ENCODE results near the gene TCIRG1. TPM values are rescaled to one million over a fixed set of nuclear protein-coding genes. Genes with fewer than 3 reads are reported as not detected.

Gene TCIRG1
- polyA plus RNA-seq, 1 experiment: 26.5 TPM

DNA sequence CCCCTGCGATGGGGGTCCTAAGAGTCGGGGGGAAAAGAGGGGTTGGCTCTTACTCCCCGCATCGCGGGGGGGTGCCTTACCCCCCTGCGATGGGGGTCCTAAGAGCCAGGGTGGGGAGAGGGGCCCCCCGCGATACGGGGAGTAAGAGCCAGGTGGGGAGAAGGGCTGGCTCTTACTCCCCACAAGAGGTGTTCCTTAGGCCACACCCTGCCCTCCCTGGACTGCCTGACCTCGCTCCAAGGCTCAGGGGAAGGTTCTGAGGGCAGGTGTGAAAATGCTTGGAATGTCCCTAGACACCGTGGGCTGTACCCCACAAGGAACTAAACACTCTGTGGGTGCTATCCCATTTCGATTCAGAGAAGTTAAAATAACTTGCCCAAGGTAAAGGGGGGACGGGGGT, 42.8 kb upstream of the TCIRG1 start:
- POLR2A ChIA-PET: no interaction called here
- Histone ChIP-seq H3K9me3 (ENCODE audit: control insufficient read depth, insufficient read depth, low read length) (peaks cover 5% of the 10 kb centered on the region; the same call in 1 of the 2 replicates), H3K27me3 (ENCODE audit: control insufficient read depth, insufficient read depth, low read length) (peaks cover 3% of the 10 kb centered on the region), H3K4me3 (ENCODE audit: low read depth, low read length) (no peak overlapping the region), H3K27ac (ENCODE audit: low read depth, low read length) (no peak overlapping the region)
- TF ChIP-seq, protein P1, sequence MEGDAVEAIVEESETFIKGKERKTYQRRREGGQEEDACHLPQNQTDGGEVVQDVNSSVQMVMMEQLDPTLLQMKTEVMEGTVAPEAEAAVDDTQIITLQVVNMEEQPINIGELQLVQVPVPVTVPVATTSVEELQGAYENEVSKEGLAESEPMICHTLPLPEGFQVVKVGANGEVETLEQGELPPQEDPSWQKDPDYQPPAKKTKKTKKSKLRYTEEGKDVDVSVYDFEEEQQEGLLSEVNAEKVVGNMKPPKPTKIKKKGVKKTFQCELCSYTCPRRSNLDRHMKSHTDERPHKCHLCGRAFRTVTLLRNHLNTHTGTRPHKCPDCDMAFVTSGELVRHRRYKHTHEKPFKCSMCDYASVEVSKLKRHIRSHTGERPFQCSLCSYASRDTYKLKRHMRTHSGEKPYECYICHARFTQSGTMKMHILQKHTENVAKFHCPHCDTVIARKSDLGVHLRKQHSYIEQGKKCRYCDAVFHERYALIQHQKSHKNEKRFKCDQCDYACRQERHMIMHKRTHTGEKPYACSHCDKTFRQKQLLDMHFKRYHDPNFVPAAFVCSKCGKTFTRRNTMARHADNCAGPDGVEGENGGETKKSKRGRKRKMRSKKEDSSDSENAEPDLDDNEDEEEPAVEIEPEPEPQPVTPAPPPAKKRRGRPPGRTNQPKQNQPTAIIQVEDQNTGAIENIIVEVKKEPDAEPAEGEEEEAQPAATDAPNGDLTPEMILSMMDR (IDR thresholded peaks at IDR 0.05; ENCODE audit: low read depth, low read length): no peak
- CTCF ChIA-PET: no interaction called here
- DNase-seq (ENCODE audit: low read depth, low spot score): no peak

DNA sequence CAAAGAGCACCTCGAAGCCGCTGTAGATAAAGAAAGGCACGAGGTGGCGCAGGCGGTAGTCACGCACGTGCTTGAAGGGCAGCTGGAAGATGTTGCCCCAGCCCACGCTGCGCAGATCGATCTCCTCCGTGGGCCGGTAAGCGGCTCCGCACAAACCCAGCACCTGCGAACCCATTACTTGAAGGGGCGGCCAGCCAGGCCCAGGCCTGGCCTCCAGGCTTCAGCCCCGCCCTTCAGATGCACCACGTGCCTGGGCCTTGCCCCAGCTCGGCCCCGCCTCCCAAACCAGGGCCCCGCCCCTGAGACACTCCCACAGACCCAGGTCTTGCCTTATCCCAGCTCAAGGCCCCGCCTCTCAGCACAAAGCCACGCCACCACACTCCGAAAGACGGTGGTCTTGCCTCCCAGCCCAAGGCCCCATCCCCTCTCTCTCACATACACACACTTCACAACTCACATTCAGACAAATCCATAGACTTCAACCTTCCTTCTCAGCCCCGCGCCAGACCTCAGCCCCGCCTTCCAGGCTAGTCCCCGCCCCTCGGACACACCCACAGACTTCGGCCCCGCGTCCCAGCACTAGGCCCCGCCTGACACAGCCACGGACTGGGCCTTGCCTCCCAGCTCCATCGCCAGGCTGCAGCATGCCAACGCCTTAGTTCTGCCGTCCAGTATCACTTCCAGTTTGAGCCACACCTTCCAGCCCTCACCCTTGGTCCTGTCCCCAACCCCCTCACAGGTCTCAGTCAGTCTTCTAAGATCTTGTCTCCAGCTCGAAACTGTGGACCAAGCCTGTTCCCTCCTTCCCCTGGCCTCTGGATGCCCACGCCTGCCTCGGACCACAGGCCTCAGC, 42.0 kb upstream of the TCIRG1 start:
- TF ChIP-seq, protein P1 (IDR thresholded peaks at IDR 0.05; ENCODE audit: low read depth, low read length): no peak
- no peak overlapping the region for H3K4me3 ChIP-seq (ENCODE audit: low read depth, low read length)
- CTCF ChIA-PET: no interaction called here

DNA sequence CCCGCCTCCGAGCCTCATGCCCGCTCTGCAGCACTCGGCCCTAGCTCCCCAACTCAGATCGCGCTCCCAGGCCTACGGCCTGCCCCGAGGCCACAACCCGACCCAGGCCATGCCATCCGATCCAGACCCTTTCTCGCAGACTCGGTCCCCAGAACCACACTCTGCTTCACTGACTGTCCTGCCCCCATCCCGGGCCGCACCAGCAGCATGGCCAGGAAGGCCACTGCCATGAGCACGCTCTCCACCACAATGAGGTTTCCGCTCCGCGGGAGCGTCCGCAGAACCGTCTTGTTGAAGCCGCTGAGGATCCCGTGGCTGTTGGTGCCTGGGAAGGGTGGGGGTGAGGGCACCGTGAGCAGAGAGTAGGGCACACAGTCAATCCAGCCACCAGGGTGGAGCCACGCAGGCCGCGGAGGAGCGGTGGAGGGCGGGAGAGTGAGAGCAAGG, 41.3 kb upstream of the TCIRG1 start:
- CTCF ChIA-PET: no interaction called here
- POLR2A ChIA-PET: no interaction called here

More for the DNA sequence above, 42.0 kb upstream of the TCIRG1 start:
- H3K9me3 ChIP-seq (ENCODE audit: control insufficient read depth, insufficient read depth, low read length): peaks cover 5% of the 10 kb centered on the region; the same call in 1 of the 2 replicates
- H3K27me3 ChIP-seq (ENCODE audit: control insufficient read depth, insufficient read depth, low read length): no peaks in the 10 kb centered on the region
- DNase-seq (ENCODE audit: low read depth, low spot score): no peak
- no peak overlapping the region for H3K27ac ChIP-seq (ENCODE audit: low read depth, low read length)
- POLR2A ChIA-PET: no interaction called here

DNA sequence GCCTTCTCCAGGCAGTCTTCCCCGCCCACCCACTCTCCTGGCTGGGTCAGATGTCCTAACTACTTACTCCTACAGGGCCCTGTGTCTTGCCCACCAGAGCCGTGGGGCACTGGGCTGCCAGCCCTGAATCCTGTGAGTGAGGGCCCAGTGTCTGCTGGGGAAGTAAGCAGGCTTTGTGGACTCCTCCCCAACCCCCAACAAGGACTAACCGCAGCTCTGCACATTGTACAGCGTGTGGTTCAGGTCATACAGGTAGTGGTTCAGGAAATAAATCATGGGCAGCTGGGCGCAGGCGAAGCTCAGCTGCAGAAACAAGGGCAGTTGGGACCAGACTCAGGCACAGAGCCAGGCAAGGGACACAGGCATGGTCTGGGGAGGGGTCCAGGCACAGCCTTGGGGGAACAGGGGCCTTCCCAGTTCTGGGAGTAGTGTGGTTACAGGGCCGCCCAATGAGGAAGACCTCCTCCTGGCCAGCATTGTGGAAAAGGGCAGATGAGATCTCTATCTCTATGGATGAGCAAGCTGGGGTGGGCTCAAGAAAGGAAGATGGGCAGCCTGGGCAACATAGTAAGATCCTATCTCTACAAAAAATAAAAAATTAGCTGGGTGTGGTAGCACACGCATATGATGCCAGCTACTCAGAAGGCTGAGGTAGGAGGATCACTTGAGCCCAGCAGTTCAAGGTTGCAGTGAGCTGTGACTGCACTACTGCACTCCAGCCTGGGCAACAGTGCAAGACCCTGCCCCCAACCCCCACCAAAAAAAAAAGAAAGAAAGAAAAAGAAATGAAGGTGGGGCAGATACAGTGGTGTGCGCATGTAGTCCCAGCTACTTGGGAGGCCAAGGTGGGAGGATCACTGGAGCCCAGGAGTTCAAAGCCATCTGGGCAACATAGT, 40.4 kb upstream of the TCIRG1 start:
- ChIA-PET CTCF (no interaction called here), POLR2A (no interaction called here)
- Histone ChIP-seq H3K9me3 (ENCODE audit: control insufficient read depth, insufficient read depth, low read length) (peaks cover 5% of the 10 kb centered on the region; the same call in 1 of the 2 replicates), H3K4me3 (ENCODE audit: low read depth, low read length) (no peak overlapping the region), H3K27me3 (ENCODE audit: control insufficient read depth, insufficient read depth, low read length) (no peaks in the 10 kb centered on the region), H3K27ac (ENCODE audit: low read depth, low read length) (no peak overlapping the region)
- no peak for DNase-seq (ENCODE audit: low read depth, low spot score)
- TF ChIP-seq, protein P1 (IDR thresholded peaks at IDR 0.05; ENCODE audit: low read depth, low read length): no peak

More for the DNA sequence above, 41.3 kb upstream of the TCIRG1 start:
- Histone ChIP-seq H3K9me3 (ENCODE audit: control insufficient read depth, insufficient read depth, low read length) (peaks cover 5% of the 10 kb centered on the region; the same call in 1 of the 2 replicates), H3K27ac (ENCODE audit: low read depth, low read length) (no peak overlapping the region), H3K27me3 (ENCODE audit: control insufficient read depth, insufficient read depth, low read length) (no peaks in the 10 kb centered on the region), H3K4me3 (ENCODE audit: low read depth, low read length) (no peak overlapping the region)
- TF ChIP-seq, protein P1 (IDR thresholded peaks at IDR 0.05; ENCODE audit: low read depth, low read length): no peak
- no peak for DNase-seq (ENCODE audit: low read depth, low spot score)

All from AG04450 (cell line).